GM19395 (cell line): ENCODE data around the gene OR6B1.
"Not testable (repeated sequence)": the region's sequence is repeated elsewhere in the genome, so short reads cannot be mapped to it uniquely, and the experiment has no call there.

Experiments used
- ATAC-seq: cut with Tn5 transposase; IDR thresholded peaks from one replicate; pipeline ENCODE4 v1.9.1; 2021; ENCODE audit warnings: mild to moderate bottlenecking, moderate library complexity; ENCODE audit not compliant: unreplicated experiment

Gene OR6B1

DNA sequence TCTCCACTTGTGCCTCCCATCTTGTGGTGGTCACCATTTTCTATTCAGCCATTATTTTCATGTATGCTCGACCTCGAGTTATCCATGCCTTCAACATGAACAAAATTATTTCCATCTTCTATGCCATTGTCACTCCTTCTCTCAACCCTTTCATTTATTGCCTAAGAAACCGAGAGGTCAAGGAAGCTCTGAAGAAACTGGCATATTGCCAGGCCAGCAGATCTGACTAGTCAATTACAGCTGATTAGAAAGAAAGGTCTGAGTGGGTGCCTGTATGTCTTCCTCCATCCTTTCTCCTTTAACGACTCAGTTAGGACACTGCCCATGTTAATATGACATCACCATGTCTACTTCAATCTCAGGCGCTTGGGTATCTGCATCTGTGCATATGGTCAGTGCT lies 4.6 kb downstream of the OR6B1 start:
- no peak for ATAC-seq

DNA sequence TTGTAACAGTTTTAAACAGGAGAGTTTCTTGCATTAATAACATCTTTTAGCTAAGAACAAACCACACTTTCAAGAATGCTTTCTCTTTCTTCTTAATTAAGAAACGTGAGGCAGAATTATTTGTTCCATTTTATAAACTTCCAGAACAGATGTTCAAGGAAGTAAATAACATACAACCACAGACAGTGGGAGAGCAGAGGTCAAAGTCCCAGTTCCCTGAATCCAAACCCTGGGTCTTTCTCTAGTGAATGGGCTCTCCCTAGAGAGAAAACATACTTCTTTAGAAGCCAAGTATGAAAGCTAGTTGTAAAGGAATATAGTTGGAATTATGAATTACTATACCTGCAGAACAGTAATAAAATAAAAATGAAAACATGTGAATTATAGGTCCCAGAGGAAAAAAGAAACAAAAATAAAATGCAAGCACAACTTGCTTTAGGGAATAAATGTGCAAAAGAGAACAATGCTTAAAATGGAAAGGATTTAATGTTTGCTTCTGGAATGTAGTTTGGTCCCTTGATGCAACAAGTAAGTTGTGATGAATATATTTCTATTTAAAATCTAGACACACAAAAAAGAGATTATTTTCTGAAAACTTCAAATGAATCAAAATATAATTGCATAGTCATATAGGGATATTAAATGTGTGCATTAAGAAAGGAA lies 6.0 kb downstream of the OR6B1 start:
- no peak for ATAC-seq

DNA sequence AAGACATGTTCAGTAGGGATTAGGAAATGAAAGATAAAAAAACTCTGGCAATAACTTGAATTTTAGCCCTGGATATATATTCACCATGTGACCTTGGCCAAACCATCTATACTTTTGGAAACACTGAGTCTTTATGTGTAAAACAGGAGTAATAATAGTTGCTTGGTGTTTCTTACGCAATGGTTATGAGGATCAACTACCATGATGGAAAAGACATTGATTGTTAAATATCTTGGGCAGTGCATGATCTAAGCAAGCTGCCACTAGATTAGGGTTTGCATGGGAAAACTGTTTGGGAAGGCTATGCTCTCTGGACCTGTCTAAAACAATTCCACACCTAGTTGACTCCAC lies 6.5 kb downstream of the OR6B1 start:
- ATAC-seq = no peak

DNA sequence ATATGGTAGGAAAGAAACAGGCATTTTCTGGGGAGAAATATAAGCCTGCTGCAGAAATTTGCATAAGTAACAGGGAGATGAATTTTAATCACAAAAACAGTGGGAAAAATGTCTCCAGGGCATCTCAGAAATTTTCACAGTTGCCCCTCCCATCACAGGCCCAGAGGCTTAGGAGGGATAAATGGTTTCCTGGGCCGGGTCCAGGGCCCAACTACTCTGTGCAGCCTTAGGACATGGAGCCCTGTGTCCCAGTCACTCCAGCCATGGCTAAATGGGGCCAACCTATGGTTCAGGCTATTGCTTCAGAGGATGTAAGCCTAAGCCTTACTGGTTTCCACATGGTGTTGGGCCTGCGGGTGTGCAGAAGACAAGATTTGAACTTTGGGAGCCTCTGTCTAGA lies 9.2 kb downstream of the OR6B1 start:
- ATAC-seq = no peak

DNA sequence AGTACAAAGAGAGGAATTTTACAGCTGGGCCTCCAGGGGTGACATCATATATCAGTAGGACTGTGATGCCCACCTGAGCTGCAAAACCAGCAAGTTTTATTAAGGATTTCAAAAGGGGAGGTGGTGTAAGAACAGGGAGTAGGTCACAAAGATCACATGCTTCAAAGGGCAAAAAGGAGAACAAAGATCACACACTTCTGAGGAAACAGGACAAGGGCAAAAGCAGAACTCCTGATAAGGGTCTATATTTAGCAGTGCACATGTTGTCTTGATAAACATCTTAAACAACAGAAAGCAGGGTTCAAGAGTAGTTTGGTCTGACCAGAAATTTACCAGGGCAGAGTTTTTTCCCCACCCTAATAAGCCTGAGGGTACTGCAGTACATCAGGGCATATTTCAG lies 9.9 kb downstream of the OR6B1 start:
- not testable (repeated sequence) for ATAC-seq

DNA sequence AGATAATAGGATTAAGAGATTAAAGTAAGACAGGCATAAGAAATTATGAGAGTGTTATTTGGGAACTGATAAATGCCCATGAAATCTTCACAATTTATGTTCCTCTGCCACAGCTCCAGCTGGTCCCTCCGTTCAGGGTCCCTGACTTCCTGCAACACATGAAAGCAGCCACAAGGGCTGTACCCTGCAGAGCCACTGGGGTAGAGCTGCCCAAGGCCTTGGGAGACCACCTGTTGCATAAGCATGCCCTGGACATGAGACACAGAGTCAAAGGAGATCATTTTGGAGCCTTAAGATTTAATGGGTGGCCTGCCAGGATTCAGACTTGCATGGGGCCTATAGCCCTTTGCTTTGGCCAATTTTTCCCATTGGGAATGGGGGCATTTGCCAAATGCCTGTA lies 10.7 kb downstream of the OR6B1 start:
- ATAC-seq = not testable (repeated sequence)

DNA sequence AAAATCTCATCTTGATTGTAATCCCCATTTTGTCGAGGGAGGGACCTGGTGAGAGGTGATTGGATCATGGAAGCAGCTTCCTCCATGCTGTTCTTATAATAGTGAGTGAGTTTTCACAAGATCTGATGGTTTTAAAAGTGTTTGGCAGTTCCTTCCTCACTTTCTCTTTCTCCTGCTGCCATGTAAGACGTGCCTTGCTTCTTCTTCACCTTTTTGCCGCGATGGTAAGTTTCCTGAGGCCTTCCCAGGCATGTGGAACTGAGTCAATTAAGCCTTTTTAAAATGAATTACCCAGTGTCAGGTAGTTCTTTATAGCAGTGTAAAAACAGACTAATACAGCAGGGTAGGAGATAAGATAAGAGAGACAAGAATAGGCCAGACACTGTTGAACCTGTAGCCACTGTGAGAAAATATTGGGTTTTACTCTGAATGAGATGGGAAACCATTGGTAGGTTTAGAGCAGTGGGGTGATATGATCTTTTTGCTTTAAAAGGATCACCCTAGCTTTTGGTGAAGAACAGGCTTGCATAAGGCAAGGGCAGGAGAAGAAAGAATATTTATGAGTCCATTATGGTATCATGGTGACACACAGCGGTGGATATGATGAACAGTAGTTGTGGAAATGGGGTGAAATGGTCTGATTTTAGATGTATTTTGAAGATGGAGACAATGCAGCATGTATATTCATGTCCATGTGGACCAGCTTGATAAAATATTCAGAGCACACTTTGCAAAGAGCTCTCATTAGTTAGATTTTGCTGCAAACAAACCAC lies 11.5 kb downstream of the OR6B1 start:
- no peak for ATAC-seq

DNA sequence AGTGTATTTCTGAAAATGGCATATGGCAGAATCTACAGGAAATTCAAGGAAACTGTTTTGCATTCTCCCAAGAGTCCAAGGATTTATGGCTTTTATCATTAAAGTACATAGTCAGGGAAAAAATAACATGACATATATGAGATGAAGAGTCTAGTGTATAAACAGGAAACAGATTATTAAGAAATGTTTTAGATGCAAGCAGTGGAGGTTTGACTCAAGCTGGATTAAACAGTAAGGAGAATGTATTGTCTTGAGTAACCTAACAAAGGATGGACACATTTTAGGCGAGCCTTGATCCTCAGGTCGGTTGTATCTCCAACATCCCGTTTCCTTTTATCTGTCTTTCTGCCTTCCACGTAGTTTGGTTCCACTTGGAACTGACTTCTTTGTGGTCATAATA lies 17.9 kb downstream of the OR6B1 start:
- no peak for ATAC-seq

DNA sequence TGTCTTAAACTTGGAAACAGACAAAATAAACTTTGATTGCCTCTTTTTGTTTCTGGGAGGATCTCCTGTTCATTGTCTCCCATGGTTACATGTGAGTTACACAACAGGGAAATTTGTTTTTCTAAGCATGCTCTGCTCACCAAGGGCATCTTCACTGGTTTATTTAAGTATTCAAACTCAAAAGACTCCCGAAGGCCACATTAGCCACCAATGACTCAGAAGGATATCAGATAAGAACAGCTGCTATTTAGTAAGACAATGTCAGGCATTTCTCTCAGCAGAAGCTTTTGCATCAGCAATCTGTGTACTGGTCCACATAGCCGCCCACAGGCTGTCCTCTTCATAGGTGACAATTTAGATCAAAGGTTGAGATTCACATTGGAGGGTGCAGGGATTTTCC lies 19.3 kb downstream of the OR6B1 start:
- ATAC-seq = no peak

DNA sequence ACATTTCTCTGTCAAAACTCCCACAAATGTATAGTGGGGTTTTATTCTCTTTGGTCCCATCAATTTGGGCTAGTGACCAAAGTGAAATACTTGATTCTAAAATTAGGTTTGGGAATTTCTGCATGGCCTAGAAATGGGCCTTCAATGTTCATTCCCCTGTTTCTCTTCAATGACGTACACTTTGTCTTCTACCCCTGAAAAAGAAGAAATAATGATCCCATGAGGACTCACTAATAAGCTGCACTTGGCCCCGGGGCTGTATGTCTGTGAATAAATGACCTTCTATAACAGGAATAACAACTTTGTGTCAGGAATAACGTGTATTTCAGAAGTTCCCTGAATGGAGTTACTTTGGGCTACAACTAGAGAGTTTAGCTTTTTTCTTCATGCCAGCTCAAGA lies 20.2 kb downstream of the OR6B1 start:
- no peak for ATAC-seq

DNA sequence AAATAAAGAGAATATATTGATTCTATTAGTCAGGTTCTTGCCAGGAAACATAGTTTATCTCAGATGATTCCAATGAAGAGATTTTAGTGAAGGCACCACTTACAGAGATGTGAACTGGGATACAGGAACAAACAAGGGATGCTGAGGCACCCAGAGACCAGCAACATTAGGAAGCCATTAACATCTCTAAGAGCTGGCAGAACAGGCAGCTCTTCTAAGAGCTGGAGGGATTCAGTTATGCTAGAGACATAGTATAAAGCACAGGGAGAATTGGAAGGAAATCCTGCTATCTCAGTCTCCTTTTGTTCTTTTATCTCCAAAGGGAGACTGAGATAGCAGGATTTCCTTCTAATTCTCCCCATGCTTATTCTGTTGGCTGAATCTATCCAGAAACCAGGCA lies 22.0 kb downstream of the OR6B1 start:
- no peak for ATAC-seq

DNA sequence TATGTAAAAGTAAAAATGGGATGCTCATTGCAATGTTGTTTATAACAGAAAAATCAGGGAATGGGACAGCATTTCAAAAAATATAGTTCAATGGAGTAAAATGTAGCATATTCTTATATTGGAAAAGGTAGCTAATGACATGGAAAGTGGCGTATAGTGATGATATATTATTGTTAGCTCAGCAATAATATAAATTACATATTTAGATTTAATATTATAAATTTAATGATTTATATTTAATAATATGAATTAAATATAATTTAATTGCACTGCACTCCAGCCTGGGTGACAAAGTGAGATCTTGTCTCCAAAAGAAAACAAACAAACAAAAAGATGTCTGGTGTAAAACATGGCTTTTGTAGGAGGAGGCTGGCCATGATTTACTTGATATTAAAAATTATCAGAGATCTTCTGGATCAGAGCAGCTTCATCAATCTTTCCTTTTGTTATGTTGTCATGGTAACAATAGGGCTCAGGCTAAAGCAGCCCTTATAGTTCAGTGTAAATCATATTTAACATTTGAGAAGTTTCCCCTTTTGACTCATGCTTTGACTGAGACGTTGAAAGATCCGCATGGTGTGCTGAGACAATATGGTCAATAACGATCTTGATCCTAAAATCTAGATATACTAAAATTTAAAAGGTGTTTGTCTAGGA lies 23.2 kb downstream of the OR6B1 start:
- no peak for ATAC-seq

DNA sequence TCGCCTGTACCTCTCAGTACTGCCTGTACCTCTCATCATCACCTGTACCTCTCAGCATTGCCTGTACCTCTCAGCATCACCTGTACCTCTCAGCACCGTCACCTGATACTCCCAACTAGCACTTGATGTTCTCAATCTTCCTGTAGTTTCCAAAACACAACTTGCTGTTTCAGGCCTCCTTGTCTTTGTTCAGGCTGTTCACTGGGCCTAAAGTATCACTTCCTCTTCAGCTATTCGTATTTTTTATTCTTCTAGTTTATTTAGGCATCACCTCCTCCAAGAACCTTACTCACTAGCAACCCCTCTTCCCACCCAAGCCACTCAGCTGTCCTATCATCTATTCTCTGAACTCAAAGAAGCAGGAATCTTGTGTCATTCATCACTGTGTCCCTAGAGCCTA lies 24.1 kb downstream of the OR6B1 start:
- no peak for ATAC-seq

DNA sequence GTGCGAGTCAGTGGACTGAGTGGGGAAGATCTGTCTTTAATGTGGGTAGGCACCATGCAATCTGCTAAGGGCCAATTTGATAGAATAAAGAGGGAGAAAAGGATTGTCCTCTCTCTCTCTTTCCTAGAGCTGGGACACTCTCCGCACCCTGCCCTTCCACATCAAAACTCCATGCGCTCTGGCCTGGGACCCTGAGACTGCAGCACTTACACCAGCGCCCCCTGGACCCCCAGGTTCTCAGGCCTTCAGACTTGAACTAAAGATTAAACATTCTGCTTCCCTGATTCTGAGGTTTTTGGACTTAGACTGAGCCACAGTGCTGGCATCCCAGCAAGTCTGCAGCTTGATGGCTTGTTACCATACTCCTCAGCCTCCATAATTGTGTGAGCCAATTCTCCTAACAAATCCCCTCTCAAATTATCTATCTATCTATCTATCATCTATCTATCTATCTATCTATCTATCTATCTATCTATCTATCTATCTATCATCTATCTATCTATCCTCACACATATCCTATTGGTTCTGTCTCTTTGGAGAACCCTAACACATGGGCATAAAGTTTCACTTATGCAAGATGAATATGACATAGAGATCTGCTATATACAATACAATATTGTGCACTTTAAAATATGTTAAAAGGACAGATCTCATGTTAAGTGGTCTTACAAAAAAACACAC lies 26.2 kb downstream of the OR6B1 start:
- ATAC-seq = no peak

DNA sequence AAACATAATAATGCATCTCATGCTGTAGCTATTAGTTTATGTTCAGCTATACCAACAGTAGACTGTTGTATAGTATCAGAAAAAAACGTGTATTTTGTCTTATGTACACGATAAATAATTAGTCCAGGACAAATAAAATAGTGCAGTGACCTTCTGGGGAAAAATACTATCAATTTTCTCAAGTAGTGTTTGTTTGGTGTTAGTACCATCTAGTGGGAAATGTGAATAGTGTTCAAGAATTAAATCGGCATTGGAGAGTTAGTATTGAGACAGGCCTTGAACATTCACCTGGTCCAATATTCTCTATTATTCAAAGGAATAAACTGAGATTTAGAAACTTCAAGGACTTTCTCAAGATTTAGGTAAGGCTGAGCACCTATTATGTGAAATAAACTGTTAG lies 26.9 kb downstream of the OR6B1 start:
- no peak for ATAC-seq

DNA sequence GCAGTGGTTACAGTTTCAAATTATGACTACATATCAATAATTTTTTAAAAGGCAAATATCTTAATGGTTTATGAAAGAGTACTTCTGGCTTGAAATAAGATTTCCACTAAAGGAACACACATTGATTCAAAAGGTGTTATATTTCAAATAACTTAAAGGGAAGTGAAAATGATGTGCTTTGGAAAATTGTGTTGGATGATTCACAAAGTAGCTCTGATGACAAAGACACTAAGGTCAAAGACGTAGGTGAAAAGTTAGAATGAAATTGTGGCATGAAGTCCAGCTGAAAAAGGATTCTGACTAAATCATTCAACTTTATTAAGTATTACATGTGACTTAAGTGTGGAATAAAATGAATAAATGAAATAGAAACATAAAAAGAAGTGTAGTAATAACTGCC lies 27.9 kb downstream of the OR6B1 start:
- ATAC-seq = no peak

DNA sequence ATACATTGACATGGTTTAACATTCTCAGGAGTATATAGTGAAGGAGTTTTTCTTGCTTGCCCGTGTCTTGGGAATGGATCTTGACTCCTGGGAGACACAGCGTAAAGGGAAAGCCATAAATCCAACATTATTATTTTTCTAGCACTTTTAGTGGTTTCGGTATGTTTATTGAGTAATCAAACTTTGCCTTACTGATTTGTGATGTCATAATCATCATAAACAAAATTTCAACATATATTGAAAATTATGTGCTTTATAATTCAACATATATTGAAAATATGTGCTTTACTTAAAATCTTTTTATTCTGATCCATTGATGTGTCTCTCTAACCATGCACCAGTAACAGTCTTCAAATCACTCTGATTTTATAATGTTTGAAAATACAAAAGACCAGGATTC lies 28.4 kb downstream of the OR6B1 start:
- ATAC-seq = no peak

DNA sequence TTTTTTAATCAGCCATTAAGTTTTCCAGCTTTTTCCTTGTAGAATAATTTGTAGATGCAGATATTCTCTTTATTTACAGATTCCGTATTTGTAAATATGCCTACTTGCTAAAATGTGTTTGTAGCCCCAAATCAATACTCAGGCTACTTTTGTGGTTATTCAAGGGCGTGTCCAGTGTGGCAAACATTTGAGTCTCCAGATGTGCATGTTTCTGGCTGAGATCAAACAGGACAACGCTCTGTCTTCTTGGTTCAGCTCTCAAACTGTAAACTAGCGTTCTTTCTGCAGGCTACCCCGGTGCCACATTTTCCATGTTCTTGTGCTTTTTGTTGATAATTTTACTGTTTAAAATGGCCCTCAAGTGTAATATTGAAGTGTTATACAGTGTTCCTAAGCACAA lies 32.4 kb downstream of the OR6B1 start:
- ATAC-seq = no peak

DNA sequence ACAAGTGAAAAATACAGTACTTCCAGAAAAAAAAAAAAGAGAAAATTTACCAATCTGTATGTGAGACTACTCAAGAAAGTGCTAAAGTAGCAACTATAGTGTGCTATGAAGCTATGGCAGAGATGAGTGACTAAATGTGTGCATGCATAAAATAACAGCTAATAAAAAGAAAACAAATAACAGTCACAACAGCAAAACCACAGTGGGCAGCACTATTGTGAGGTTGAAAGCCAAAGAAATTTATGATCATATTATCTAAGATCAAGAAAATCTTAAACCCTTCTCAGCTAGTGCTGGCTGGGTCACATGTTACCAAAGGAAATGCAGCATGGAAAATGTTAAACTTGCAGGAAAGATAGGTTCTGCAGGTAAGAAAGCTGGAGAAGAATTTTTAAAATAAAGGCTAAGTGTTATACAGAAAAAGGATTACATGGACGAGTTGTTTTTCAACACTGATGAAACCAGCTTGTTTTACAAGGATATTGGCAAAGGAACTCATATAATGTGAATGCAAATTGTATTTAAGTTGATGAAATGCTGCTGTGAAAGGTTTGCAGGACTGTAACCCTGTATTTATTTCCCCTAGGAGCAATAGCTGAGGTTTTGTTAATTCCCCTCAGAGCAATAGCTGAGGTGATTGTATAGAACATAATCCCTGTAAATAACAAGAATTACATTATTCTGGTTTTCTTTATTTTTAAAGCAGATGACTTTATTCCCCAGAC lies 33.0 kb downstream of the OR6B1 start:
- no peak for ATAC-seq

DNA sequence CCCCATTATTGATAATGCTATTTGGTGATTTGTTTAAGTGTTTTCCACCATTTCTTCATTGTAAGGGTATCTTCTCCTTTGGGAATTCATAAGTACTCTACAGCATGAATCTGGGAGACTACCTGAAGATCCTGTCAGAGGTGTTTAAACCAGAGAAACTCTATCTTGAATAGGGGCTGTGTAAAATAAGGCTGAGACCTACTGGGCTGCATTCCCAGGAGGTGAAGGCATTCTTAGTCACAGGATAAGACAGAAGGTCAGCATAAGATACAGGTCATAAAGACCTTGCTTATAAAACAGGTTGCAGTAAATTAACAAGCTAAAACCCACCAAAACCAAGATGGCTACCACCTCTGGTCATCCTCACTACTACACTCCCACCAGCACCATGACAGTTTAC lies 35.3 kb downstream of the OR6B1 start:
- ATAC-seq = no peak

DNA sequence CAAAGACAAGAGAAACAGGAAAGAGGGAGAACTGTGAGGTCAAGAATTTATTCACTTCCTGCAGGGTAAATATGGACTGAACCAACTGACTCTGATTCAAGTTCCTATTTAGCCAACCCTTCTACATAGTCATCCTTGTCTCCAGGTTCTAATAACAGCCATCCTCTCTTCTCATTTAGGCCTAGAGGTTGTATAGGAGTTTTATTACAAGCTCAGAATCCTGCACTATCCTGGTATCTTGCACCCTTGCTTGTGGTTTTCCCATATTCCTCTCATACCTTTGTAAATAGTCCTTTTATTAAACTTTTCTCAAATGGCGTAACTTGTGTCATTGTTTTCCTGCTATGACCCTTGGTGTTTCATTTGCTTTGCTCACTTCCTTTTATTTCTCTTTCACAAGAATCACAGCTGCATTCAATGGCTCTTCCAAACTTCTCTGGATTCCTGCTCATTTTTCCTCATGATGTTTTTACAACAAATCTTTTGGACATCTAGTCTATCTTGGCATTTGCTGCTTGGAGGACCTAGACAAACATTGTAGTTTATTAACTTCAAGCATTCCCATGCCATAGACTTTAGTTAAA lies 36.3 kb downstream of the OR6B1 start:
- no peak for ATAC-seq
